ENCODE data around the gene GRM4.
"Not testable (repeated sequence)": the region's sequence is repeated elsewhere in the genome, so short reads cannot be mapped to it uniquely, and the experiment has no call there.

The GRM4 gene

GRCh38 chr6:34146021-34146782 is at the start of gene GRM4:
Gene GRM4 (minus strand): TSS chr6:34146087. CDS start chr6:34133496, 12,591 bp downstream.
- DNase-seq: no peak
- in situ Hi-C loops (cut with MboI; ENCODE audit: low pct_unique_long_range_greater_than_20kb, low sequenced_read_pairs): no loop called here

- no peak for DNase-seq
- in situ Hi-C loops (cut with MboI; ENCODE audit: low pct_unique_long_range_greater_than_20kb, low sequenced_read_pairs): no loop called here
These were observed 48.9 kb upstream of the GRM4 start for GRCh38 chr6:34194772-34195171.

- in situ Hi-C loops (cut with MboI; ENCODE audit: low pct_unique_long_range_greater_than_20kb, low sequenced_read_pairs): no loop called here
- DNase-seq: no peak
These were observed 44.7 kb upstream of the GRM4 start for GRCh38 chr6:34190504-34191122.

- DNase-seq: peak; percentile 87
- in situ Hi-C loops (cut with MboI; ENCODE audit: low pct_unique_long_range_greater_than_20kb, low sequenced_read_pairs): no loop called here
These were observed 44.1 kb upstream of the GRM4 start for GRCh38 chr6:34189806-34190503.

- DNase-seq; in situ Hi-C loops (cut with MboI; ENCODE audit: low pct_unique_long_range_greater_than_20kb, low sequenced_read_pairs): not testable (repeated sequence)
These were observed 38.8 kb upstream of the GRM4 start for GRCh38 chr6:34184726-34185125.

- in situ Hi-C loops (cut with MboI; ENCODE audit: low pct_unique_long_range_greater_than_20kb, low sequenced_read_pairs): no loop called here
- DNase-seq: peak; percentile 99
These were observed 37.1 kb upstream of the GRM4 start for GRCh38 chr6:34182751-34183531.

- peak; percentile 9 for DNase-seq
- in situ Hi-C loops (cut with MboI; ENCODE audit: low pct_unique_long_range_greater_than_20kb, low sequenced_read_pairs): no loop called here
These were observed 36.0 kb upstream of the GRM4 start for GRCh38 chr6:34181908-34182307.

- no peak for DNase-seq
- in situ Hi-C loops (cut with MboI; ENCODE audit: low pct_unique_long_range_greater_than_20kb, low sequenced_read_pairs): no loop called here
These were observed 33.3 kb upstream of the GRM4 start for GRCh38 chr6:34179106-34179720.

GRCh38 chr6:34178357-34179105 is 32.6 kb upstream of the GRM4 start:
- DNase-seq: no peak

GRCh38 chr6:34177181-34177591 is 31.3 kb upstream of the GRM4 start:
- DNase-seq: no peak
- in situ Hi-C loops (cut with MboI; ENCODE audit: low pct_unique_long_range_greater_than_20kb, low sequenced_read_pairs): no loop called here

More at GRCh38 chr6:34178357-34179105, 32.6 kb upstream of the GRM4 start:
- in situ Hi-C loops (cut with MboI; ENCODE audit: low pct_unique_long_range_greater_than_20kb, low sequenced_read_pairs): no loop called here

GRCh38 chr6:34176261-34177031 is 30.6 kb upstream of the GRM4 start:
- no peak for DNase-seq
- in situ Hi-C loops (cut with MboI; ENCODE audit: low pct_unique_long_range_greater_than_20kb, low sequenced_read_pairs): no loop called here

- DNase-seq: no peak
- in situ Hi-C loops (cut with MboI; ENCODE audit: low pct_unique_long_range_greater_than_20kb, low sequenced_read_pairs): no loop called here
These were observed 29.0 kb upstream of the GRM4 start for GRCh38 chr6:34174846-34175399.

GRCh38 chr6:34172961-34173775 is 27.3 kb upstream of the GRM4 start:
- DNase-seq: no peak
- in situ Hi-C loops (cut with MboI; ENCODE audit: low pct_unique_long_range_greater_than_20kb, low sequenced_read_pairs): no loop called here

- in situ Hi-C loops (cut with MboI; ENCODE audit: low pct_unique_long_range_greater_than_20kb, low sequenced_read_pairs): no loop called here
- no peak for DNase-seq
These were observed 24.5 kb upstream of the GRM4 start for GRCh38 chr6:34170346-34170745.

- in situ Hi-C loops (cut with MboI; ENCODE audit: low pct_unique_long_range_greater_than_20kb, low sequenced_read_pairs): no loop called here
These were observed 24.0 kb upstream of the GRM4 start for GRCh38 chr6:34169897-34170296.

GRCh38 chr6:34161857-34162515 is 16.1 kb upstream of the GRM4 start:
- in situ Hi-C loops (cut with MboI; ENCODE audit: low pct_unique_long_range_greater_than_20kb, low sequenced_read_pairs): no loop called here
- no peak for DNase-seq

More at GRCh38 chr6:34169897-34170296, 24.0 kb upstream of the GRM4 start:
- no peak for DNase-seq

Measured in KBM-7 (cell line).